HEK293T (cell line): ENCODE measurements around the gene C19orf25.
"Not testable (repeated sequence)": the region's sequence is repeated elsewhere in the genome, so short reads cannot be mapped to it uniquely, and the experiment has no call there.

Experiments used
- BHLHE40 ChIP-seq: fragments of 450-650 bp; IDR thresholded peaks from 2 replicates; pipeline ENCODE4 v1.6.1; 2016; ENCODE audit warnings: mild to moderate bottlenecking, moderate library complexity, borderline replicate concordance
- FOXK2 ChIP-seq: fragments of 450-650 bp; IDR thresholded peaks from 2 replicates; pipeline ENCODE4 v1.6.1; 2016; ENCODE audit warnings: mild to moderate bottlenecking

DNA sequence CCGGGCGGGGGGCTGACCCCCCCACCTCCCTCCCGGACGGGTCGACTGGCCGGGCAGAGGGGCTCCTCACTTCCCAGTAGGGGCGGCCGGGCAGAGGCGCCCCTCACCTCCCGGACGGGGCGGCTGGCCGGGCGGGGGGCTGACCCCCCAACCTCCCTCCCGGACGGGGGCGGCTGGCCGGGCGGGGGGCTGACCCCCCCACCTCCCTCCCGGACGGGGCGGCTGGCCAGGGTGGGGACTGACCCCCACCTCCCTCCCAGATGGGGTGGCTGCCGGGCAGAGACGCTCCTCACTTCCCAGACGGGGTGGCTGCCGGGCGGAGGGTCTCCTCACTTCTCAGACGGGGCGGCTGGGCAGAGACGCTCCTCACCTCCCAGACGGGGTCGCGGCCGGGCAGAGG, 20.2 kb upstream of the C19orf25 start:
- TF ChIP-seq FOXK2, BHLHE40: not testable (repeated sequence)
